Measurements from ENCODE around the gene IL10.
"Not testable (repeated sequence)": the region's sequence is repeated elsewhere in the genome, so short reads cannot be mapped to it uniquely, and the experiment has no call there.

Gene IL10

GRCh38 chr1:206769304-206769731, 3.0 kb downstream of the IL10 start:
- DNase-seq (ENCODE audit: low read depth): no peak
- H3K4me3 ChIP-seq (ENCODE audit: low read depth, low read length): no peak overlapping the region

- no peak for DNase-seq (ENCODE audit: low read depth)
Observed at GRCh38 chr1:206768472-206769303, 3.6 kb downstream of the IL10 start.

GRCh38 chr1:206766251-206766856, 5.9 kb downstream of the IL10 start:
- DNase-seq (ENCODE audit: low read depth): peak; percentile 31
- H3K4me3 ChIP-seq (ENCODE audit: low read depth, low read length): no peak overlapping the region

More at GRCh38 chr1:206768472-206769303, 3.6 kb downstream of the IL10 start:
- H3K4me3 ChIP-seq (ENCODE audit: low read depth, low read length): no peak overlapping the region

GRCh38 chr1:206765771-206766170, 6.5 kb downstream of the IL10 start:
- not testable (repeated sequence) for DNase-seq (ENCODE audit: low read depth); H3K4me3 ChIP-seq (ENCODE audit: low read depth, low read length)

- not testable (repeated sequence) for H3K4me3 ChIP-seq (ENCODE audit: low read depth, low read length); DNase-seq (ENCODE audit: low read depth)
Observed at GRCh38 chr1:206762741-206763364, 9.4 kb downstream of the IL10 start.

GRCh38 chr1:206761159-206761768, 11.0 kb downstream of the IL10 start:
- H3K4me3 ChIP-seq (ENCODE audit: low read depth, low read length): no peak overlapping the region
- no peak for DNase-seq (ENCODE audit: low read depth)

GRCh38 chr1:206760590-206760989, 11.7 kb downstream of the IL10 start:
- DNase-seq (ENCODE audit: low read depth): no peak
- no peak overlapping the region for H3K4me3 ChIP-seq (ENCODE audit: low read depth, low read length)

GRCh38 chr1:206757524-206758266, 14.6 kb downstream of the IL10 start:
- DNase-seq (ENCODE audit: low read depth): no peak
- H3K4me3 ChIP-seq (ENCODE audit: low read depth, low read length): no peak overlapping the region

GRCh38 chr1:206754011-206754410, 18.3 kb downstream of the IL10 start:
- DNase-seq (ENCODE audit: low read depth): no peak
- H3K4me3 ChIP-seq (ENCODE audit: low read depth, low read length): no peak overlapping the region

- no peak for DNase-seq (ENCODE audit: low read depth)
- H3K4me3 ChIP-seq (ENCODE audit: low read depth, low read length): no peak overlapping the region
Observed at GRCh38 chr1:206753141-206753540, 19.2 kb downstream of the IL10 start.

- DNase-seq (ENCODE audit: low read depth): no peak
- H3K4me3 ChIP-seq (ENCODE audit: low read depth, low read length): no peak overlapping the region
Observed at GRCh38 chr1:206752481-206752880, 19.8 kb downstream of the IL10 start.

- H3K4me3 ChIP-seq (ENCODE audit: low read depth, low read length): no peak overlapping the region
- DNase-seq (ENCODE audit: low read depth): no peak
Observed at GRCh38 chr1:206751891-206752290, 20.4 kb downstream of the IL10 start.

GRCh38 chr1:206748348-206749030, 23.8 kb downstream of the IL10 start:
- DNase-seq (ENCODE audit: low read depth): no peak

GRCh38 chr1:206745301-206745700, 27.0 kb downstream of the IL10 start:
- H3K4me3 ChIP-seq (ENCODE audit: low read depth, low read length): no peak overlapping the region
- DNase-seq (ENCODE audit: low read depth): no peak

More at GRCh38 chr1:206748348-206749030, 23.8 kb downstream of the IL10 start:
- no peak overlapping the region for H3K4me3 ChIP-seq (ENCODE audit: low read depth, low read length)

- H3K4me3 ChIP-seq (ENCODE audit: low read depth, low read length): no peak overlapping the region
- no peak for DNase-seq (ENCODE audit: low read depth)
Observed at GRCh38 chr1:206744683-206745082, 27.6 kb downstream of the IL10 start.

GRCh38 chr1:206742719-206743383, 29.4 kb downstream of the IL10 start:
- no peak overlapping the region for H3K4me3 ChIP-seq (ENCODE audit: low read depth, low read length)
- DNase-seq (ENCODE audit: low read depth): no peak

- no peak for DNase-seq (ENCODE audit: low read depth)
Observed at GRCh38 chr1:206741142-206741701, 31.1 kb downstream of the IL10 start.

More at GRCh38 chr1:206741142-206741701, 31.1 kb downstream of the IL10 start:
- H3K4me3 ChIP-seq (ENCODE audit: low read depth, low read length): no peak overlapping the region
